HEK293 (cell line): ENCODE results near the gene AFF2.

Experiments used
- CTCF ChIP-seq: fragments of 450-650 bp; formaldehyde crosslinking; IDR thresholded peaks from 2 replicates; pipeline ENCODE4 v1.5.1; 2016; ENCODE audit warnings: missing biosample characterization, missing genetic modification characterization
- GLI4 ChIP-seq: fragments of 450-650 bp; formaldehyde crosslinking; IDR thresholded peaks from 2 replicates; pipeline ENCODE4 v1.5.1; 2016; ENCODE audit warnings: missing biosample characterization, missing genetic modification characterization
- HOXA7 ChIP-seq: sonication (generic); formaldehyde crosslinking; IDR thresholded peaks from 2 replicates; pipeline ENCODE4 v1.8.1; 2022; ENCODE audit warnings: missing genetic modification reagents, borderline replicate concordance
- TCF7L2 ChIP-seq: IDR thresholded peaks from 2 replicates; pipeline ENCODE4 v1.6.1; 2011; ENCODE audit warnings: low read depth, mild to moderate bottlenecking, inconsistent platforms, low read length, moderate library complexity, borderline replicate concordance
- YY1 ChIP-seq: fragments of 450-650 bp; formaldehyde crosslinking; IDR thresholded peaks from 2 replicates; pipeline ENCODE4 v1.5.1; 2018; ENCODE audit warnings: missing biosample characterization, missing genetic modification characterization
- ZNF24 ChIP-seq: fragments of 450-650 bp; formaldehyde crosslinking; IDR thresholded peaks from 2 replicates; pipeline ENCODE4 v1.5.1; 2016; ENCODE audit warnings: missing biosample characterization, missing genetic modification characterization
- ZNF274 ChIP-seq, 2 experiments: fragments of 200-500 bp in 1 of 2; fragments of 450-650 bp in 1 of 2; sonication (Bioruptor generic) in 1 of 2; formaldehyde crosslinking in 1 of 2; IDR thresholded peaks; 2 replicates each; pipeline versions ENCODE4 v1.5.1 to v1.6.1; 2014 to 2016; ENCODE audit warnings: borderline replicate concordance in 1 of 2, inconsistent platforms in 1 of 2, low read length in 1 of 2, missing biosample characterization in 1 of 2, missing genetic modification characterization in 1 of 2
- ZNF350 ChIP-seq: fragments of 450-650 bp; formaldehyde crosslinking; IDR thresholded peaks from 2 replicates; pipeline ENCODE4 v1.5.0; 2017; ENCODE audit warnings: missing biosample characterization, mild to moderate bottlenecking, missing genetic modification characterization
- ZNF473 ChIP-seq: fragments of 450-650 bp; formaldehyde crosslinking; IDR thresholded peaks from 2 replicates; pipeline ENCODE4 v1.5.1; 2017; ENCODE audit warnings: missing biosample characterization, missing genetic modification characterization
- ZNF510 ChIP-seq: fragments of 450-650 bp; formaldehyde crosslinking; IDR thresholded peaks from 2 replicates; pipeline ENCODE4 v1.5.1; 2018; ENCODE audit warnings: mild to moderate bottlenecking, missing genetic modification characterization, missing biosample characterization; ENCODE audit not compliant: insufficient replicate concordance
- TF ChIP-seq, protein P1 (sequence below): fragments of 450-650 bp; formaldehyde crosslinking; IDR thresholded peaks from 2 replicates; pipeline ENCODE4 v1.5.1; 2016; ENCODE audit warnings: missing biosample characterization, missing genetic modification characterization
- TF ChIP-seq, protein P2 (sequence below): fragments of 450-650 bp; formaldehyde crosslinking; IDR thresholded peaks from 2 replicates; pipeline ENCODE4 v1.5.1; 2016; ENCODE audit warnings: missing biosample characterization, missing genetic modification characterization

GRCh38 chrX:148556498-148556897, 56.1 kb downstream of the AFF2 start:
- TF ChIP-seq TCF7L2, result no peak
- TF ChIP-seq, protein P1, sequence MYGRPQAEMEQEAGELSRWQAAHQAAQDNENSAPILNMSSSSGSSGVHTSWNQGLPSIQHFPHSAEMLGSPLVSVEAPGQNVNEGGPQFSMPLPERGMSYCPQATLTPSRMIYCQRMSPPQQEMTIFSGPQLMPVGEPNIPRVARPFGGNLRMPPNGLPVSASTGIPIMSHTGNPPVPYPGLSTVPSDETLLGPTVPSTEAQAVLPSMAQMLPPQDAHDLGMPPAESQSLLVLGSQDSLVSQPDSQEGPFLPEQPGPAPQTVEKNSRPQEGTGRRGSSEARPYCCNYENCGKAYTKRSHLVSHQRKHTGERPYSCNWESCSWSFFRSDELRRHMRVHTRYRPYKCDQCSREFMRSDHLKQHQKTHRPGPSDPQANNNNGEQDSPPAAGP, result no peak
- no peak for TF ChIP-seq YY1
- TF ChIP-seq HOXA7, result no peak
- TF ChIP-seq ZNF473, result no peak
- no peak for TF ChIP-seq ZNF350 (tag by site-specific recombination)
- no peak for TF ChIP-seq CTCF (tag by site-specific recombination)
- no peak for TF ChIP-seq ZNF24 (tag by site-specific recombination)
- TF ChIP-seq, protein P2, sequence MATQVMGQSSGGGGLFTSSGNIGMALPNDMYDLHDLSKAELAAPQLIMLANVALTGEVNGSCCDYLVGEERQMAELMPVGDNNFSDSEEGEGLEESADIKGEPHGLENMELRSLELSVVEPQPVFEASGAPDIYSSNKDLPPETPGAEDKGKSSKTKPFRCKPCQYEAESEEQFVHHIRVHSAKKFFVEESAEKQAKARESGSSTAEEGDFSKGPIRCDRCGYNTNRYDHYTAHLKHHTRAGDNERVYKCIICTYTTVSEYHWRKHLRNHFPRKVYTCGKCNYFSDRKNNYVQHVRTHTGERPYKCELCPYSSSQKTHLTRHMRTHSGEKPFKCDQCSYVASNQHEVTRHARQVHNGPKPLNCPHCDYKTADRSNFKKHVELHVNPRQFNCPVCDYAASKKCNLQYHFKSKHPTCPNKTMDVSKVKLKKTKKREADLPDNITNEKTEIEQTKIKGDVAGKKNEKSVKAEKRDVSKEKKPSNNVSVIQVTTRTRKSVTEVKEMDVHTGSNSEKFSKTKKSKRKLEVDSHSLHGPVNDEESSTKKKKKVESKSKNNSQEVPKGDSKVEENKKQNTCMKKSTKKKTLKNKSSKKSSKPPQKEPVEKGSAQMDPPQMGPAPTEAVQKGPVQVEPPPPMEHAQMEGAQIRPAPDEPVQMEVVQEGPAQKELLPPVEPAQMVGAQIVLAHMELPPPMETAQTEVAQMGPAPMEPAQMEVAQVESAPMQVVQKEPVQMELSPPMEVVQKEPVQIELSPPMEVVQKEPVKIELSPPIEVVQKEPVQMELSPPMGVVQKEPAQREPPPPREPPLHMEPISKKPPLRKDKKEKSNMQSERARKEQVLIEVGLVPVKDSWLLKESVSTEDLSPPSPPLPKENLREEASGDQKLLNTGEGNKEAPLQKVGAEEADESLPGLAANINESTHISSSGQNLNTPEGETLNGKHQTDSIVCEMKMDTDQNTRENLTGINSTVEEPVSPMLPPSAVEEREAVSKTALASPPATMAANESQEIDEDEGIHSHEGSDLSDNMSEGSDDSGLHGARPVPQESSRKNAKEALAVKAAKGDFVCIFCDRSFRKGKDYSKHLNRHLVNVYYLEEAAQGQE, result no peak
- no peak for TF ChIP-seq GLI4 (tag by site-specific recombination)
- no peak for TF ChIP-seq ZNF510 (tag by site-specific recombination)
- TF ChIP-seq ZNF274 (IDR thresholded peaks at IDR 0.05; ENCODE audit: low read length), result no peak
- no peak for TF ChIP-seq ZNF274 (tag by site-specific recombination; IDR thresholded peaks at IDR 0.05; ENCODE audit: borderline replicate concordance)
